HTERT RPE-1 (cell line): ENCODE data around the gene CLDN19.

Source experiments
- in situ Hi-C: fragments of 300-500 bp; cut with MboI; formaldehyde crosslinking; loops from 4 replicates; pipeline ENCODE4 v1.14.3; 2020; ENCODE audit warnings: low sequenced_read_pairs

Gene CLDN19, protein sequence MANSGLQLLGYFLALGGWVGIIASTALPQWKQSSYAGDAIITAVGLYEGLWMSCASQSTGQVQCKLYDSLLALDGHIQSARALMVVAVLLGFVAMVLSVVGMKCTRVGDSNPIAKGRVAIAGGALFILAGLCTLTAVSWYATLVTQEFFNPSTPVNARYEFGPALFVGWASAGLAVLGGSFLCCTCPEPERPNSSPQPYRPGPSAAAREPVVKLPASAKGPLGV

DNA sequence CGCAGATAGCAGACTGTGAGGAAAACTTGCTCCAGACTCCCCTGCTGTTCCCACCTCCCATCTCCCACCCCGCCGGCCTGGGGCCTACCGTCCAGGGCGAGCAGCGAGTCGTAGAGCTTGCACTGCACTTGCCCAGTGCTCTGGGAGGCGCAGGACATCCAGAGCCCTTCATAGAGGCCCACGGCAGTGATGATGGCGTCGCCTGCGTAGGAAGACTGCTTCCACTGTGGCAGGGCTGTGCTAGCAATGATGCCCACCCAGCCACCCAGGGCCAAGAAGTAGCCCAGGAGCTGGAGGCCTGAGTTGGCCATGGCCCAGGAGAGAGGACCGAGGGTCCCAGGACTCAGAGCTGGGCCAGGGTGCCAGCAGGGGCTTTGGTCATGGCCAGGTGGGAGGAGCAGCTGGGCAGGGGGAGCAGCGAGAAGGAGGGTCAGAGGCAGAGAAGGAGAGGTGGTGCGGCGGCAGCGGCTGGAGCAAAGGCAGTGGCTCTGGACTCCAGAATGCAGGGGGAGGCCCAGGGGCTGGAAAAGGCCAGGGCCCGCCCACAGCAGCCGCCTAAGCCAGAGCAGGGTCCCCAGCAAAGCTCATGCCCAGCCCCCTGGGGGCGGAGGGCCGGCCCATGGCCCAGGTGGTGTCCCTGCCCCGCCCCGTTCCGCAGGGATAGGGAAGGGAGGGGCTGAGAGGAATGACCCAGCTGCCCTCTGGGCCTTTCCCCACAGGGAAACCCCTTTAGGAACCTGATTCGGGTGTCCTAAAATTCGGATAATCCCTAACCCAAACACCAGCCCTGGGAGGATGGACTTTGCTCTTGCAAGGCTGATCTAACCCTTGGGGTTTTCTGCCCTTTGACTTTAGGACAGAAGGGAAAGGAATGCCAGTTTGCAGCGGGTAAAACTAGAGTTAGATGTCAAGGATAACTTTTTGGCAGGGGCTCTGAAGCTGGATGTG, at the start of gene CLDN19:
Gene CLDN19, minus strand, starts transcription at position 484 of the 948 bp plus-strand sequence. Its CDS starts 173 bp downstream, at position 311.
- in situ Hi-C loops, result no loop called here

DNA sequence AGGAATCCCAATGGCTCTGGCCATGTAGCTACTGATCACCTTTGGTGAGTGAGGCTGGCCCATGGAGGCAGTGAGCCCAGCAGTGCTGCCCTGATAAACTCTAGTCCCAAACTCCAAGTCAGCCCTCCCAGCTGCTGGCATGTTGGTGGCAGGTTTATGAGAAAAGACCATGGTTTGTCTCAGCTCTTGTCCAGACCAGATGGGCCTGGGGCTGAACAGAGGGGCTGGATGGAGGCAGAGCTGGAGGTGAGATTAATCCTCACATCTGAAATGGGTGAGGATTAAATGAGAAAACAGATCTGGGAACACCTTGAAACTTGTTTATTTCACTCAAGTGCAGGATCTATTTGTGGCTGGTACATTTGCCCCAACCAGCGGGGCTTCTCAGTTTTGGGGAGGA, 48.0 kb upstream of the CLDN19 start:
- in situ Hi-C loops, result no loop called here

DNA sequence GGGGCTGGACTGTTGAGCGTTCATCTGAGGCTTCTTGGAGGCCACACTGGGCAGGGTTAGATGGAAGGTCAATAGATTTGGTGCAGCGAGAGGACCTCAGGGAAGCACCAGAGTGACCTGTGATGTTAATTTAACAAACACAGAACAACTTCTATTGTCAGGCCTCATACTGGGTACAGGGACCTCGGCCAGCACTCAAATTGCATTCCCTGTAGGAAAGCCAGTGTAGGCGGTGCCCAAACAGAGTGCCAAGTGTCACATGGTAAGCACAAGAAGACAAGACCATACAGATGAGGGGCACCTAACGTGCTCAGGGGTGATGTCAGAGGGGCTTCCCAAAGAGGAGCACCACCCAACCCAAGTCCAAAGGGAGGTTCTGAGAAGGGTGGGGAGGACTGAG, 46.1 kb upstream of the CLDN19 start:
- in situ Hi-C loops, result no loop called here

DNA sequence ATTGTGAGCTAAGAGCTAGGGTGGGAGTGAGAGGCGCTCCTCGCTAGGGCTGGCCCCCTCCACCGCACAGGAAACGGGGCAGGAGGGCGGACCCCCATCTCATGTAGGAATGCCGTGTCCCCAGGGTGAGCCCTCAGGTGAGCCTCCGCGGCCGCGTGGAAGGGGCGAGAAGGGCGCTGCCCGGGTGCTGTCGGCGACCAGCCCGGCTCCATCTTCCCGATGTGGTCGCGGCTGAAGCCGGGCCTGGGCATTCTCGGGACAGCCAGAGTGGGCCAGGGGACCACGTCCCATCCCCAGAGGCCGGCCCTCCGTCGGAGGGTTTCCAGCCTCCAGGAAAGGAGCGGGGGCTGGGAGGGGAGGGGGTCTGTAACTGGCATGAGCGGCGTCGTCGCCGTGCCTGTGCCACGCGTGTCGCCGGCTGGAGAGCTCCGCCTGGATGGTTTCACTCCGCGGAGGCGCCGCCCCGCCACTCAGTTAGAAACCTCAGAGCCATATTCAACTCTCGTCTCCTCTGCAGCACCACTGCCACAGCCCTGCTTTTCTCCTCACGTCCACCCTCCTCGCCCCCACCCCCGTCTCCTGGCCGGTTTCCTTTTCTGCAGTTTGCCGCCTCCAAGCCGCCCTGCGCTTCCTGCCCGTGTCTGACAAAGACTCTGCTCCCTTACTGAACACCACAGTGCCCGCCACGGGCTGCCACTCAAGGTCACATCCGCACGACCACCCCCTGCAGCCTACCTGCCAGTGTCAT, 45.1 kb upstream of the CLDN19 start, which contains the start of gene TMEM269:
Gene TMEM269, plus strand, starts transcription at position 46 of the 748 bp plus-strand sequence. CDS start 4,903 bp downstream, outside the sequence.
- in situ Hi-C loops, result no loop called here

DNA sequence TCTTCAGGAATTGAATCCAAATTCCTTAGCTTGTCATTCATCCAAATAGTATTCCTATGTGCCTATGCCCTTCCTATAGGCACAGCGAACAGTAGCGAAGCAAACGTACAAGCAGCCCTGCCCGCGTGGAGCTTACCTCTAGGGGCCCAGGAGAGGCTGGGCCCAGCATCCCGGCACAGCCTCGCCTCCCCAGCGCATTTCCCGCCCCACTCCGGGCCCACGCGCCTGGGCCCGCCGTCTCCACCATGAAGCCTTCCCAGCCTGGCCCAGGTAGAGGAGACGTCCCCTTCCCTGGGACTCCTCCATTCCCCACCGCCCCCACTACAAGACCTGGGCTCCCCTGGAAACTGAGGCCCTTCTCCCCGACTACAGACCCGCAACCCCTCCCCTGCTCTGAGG, 44.5 kb upstream of the CLDN19 start:
- in situ Hi-C loops, result no loop called here

DNA sequence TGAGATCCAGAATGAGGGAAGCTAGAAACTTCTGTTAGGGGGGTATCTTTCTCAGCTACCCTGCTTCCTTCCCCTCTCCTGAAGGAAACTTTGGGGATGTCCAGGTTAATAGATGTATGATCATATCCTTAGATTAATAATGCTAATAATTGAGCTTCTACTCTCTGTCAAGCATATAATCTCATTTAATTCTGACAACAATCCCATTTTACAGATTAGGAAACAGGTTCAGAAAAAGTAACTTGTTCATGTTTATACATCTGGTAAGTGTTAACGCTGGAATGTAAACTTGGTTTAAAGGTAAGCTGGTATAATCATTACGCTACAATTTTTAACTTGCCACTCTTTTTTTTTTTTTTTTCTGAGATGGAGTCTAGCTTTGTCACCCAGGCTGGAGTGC, 43.1 kb upstream of the CLDN19 start:
- in situ Hi-C loops, result no loop called here

DNA sequence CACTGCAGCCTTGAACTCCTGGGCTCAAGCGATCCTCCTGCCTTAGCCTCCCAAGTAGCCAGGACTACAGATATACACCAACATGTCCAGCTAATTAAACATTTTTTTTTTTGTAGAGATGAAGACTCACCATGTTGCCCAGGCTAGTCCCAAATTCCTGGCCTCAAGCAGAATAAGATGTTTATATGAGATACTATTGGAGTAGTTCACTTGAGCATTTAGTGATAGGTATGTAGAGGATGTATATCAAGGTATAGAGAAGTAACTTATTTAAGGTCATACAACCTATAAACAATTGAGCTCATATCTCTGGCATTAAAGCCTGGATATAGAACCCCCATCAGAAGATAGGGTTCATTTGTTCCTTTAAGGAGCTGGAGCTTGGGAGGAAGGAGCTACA, 40.1 kb upstream of the CLDN19 start:
- in situ Hi-C loops, result no loop called here

DNA sequence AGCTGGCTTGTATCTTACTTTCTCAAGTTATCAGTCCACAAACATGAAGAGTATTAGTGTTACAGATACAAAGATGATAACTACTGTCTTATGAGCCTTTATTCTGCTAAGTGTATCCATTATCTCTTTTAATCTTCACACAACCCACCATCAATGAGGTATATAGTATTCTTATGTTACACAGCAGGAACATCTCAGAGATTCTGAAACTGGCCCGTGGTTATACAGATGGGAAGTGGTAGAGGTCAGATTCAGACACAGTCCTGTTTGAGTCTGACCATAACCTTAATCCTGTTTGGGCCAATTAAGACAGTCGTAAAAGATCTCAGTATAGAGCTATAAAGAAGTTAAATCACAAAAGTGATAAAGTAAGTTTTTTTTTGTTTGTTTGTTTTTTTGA, 39.7 kb upstream of the CLDN19 start:
- in situ Hi-C loops, result no loop called here

DNA sequence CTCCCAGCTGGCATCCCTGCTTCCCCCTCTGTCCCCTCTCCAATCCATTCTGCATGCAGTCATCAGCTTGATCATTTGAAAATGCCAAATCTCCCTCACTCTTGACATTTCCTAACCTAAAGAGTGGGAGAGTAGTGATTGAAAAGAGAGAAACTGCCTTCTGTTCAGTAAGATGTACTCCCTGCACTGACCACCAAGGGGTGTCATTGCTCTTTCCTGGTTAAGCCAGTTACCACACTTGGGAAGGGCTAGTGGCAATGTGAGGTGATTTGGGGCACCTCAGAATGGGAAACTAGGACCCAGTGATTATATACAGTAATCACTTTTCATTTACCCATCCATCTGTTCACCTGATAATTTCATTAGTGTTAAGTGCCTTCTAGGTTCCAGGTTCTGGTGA, 37.8 kb upstream of the CLDN19 start:
- in situ Hi-C loops, result no loop called here

DNA sequence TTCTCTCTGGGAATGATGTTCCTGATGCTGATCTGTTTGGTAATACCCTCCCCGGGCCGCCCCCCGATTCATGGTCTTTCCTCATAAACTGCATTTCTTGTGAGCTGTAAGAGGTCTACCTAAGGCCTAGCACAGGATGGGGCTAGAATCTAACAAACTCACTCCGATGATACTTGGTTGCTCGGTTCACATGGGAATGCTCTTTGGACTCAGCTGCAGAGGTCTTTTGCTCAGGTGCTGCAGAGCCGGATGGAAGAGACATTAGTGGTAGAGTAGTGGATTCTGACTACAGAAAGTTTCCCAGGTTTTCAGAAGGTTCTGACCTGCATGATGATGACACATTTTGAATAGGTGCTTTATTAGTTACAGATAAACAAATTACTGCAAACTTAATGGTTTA, 36.5 kb upstream of the CLDN19 start:
- in situ Hi-C loops, result no loop called here

DNA sequence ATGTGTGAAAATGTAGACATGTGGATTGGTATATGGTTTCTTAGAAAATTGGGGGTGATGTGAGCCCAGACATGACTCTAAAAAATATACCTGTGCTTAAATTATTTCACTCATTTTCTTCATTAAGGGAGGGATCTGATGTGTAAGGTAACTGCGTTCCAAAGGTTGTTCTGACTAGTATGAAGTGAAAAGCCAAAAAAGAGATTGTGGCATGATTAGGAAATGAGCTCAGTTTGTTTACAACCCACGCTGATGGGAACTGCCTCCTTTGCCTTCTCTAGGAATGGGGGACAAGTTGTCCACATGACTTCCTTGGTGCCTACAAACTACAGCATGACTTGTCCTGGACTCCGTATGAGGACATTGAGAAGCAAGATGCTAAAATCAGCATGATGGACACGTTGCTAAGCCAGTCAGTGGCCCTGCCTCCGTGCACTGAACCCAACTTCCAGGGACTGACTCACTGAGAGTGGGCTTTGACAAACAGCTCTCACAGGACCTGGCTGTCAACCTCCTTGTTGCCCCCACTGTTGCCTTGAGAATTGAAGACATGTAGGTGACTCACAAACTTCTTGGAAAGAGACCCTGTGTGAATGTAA, 35.0 kb upstream of the CLDN19 start:
- in situ Hi-C loops, result no loop called here

DNA sequence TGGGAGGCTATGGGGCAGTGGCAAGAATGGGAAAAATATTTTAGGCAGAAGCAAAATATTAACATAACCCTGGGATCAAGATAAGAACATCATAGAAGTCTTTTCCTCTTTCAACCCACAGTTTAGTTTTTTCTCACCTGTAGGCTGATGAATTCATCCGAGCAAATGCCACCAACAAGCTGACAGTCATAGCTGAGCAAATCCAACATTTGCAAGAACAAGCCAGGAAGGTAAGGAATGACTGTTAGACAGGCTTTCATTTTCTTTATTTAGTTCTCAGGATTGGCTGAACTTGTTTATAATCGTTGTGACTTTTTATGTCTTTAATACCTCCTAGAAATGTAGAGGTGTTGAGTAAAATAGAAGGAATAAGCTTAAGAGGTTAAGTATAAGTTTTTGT, 33.4 kb upstream of the CLDN19 start:
- in situ Hi-C loops, result no loop called here

DNA sequence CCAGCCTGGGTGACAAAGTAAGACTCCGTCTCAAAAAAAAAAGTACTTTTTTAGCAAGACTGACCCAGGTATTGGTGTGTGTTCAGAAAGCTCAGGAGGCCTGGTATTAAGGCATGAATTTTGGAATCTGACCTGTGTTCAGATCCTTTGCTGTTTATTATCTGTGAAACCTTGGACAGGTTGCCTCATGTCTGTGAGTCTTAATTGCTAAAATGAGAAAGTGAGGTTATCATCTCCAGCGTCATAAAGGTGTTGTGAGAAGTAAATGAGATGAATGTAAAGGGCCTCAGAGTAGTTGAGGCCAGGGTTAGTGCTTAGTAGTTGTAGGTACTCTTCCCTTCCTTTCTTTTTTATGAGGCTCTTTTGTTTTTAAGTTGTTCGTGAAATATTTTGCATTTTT, 29.8 kb upstream of the CLDN19 start:
- in situ Hi-C loops, result no loop called here

DNA sequence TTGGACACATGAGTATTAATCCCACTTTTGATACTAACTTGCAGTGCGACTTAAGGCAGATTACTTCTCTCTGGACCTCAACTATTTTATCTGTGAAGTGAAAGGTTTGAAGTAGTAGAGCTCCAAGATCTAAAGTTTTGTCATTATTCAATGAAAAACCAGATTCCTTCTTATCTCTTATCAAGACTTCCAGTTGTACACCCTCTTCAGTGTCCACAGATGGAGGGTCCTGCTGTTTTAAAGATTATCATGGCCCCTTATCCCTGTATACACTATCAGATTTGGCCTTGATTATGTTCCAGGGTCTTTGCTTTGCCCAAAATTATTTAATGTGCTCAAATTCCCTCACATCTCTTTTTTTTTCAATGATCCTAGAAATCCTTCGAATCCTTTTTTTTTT, 28.1 kb upstream of the CLDN19 start:
- in situ Hi-C loops, result no loop called here

DNA sequence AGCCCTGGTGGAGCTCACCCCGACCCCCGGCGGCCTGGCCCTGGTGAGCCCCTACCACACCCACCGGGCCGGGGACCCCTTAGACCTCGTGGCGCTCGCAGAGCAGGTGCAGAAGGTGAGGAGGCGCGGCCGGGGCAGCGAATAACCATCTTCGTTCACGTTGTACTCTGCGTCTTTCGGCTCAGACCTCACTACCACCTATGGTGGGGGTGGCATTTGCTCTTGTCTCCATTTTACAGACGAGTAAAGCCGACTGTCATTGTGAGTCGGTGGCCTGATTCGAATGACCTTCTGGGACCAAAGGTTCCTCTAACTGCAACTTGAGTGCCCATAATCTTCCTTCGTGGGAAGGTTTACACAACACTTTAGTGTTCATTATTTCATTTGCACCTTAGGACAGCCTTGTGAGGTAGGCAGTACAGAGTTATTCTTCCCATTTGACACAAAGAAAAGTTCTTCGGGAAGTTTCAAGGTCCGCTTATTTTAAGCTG, 27.5 kb upstream of the CLDN19 start:
- in situ Hi-C loops, result no loop called here

DNA sequence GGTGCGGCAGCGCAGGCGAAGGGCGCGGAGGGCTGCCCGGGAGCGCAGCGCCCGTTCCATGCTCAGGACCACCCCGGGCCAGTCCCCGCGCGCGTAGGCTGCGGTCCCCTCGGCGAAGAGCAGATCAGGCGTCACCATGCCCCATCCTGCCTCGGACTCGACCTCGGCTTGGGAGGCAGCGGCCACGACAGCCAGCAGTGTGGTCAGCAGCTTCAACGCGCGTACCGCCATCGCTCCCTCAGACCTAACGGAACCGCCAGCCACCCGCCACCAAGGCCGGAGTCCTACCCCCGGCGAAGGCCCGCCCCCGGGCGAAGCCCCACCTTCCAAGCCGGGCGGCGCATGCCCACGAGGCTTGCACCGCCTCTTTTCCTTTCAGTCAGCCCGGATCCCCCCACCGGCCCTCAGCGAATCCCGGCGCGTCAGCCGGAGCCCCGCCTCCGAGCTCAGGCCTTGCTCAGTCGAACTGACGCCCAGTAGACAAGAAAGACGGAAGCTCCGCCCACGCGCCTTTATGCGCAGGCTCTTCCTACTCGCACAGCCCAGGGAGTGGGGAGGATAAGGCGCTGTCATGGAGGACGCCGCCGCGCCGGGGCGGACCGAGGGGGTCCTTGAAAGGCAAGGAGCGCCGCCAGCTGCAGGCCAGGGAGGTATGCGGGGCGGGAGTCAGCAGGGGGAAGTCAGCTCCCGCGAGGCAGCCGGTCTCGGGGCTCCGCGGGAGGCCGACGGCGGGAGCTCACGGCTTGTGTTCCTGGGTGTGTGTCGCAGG, 26.9 kb upstream of the CLDN19 start, which contains the start of the genes C1orf50 and P3H1:
Gene C1orf50, plus strand, starts transcription at position 509 of the 769 bp plus-strand sequence. Its CDS starts 63 bp downstream, at position 572.
Gene P3H1, minus strand, starts transcription at position 288 of the 769 bp plus-strand sequence. Its CDS starts 57 bp downstream, at position 231.
- in situ Hi-C loops, result no loop called here

DNA sequence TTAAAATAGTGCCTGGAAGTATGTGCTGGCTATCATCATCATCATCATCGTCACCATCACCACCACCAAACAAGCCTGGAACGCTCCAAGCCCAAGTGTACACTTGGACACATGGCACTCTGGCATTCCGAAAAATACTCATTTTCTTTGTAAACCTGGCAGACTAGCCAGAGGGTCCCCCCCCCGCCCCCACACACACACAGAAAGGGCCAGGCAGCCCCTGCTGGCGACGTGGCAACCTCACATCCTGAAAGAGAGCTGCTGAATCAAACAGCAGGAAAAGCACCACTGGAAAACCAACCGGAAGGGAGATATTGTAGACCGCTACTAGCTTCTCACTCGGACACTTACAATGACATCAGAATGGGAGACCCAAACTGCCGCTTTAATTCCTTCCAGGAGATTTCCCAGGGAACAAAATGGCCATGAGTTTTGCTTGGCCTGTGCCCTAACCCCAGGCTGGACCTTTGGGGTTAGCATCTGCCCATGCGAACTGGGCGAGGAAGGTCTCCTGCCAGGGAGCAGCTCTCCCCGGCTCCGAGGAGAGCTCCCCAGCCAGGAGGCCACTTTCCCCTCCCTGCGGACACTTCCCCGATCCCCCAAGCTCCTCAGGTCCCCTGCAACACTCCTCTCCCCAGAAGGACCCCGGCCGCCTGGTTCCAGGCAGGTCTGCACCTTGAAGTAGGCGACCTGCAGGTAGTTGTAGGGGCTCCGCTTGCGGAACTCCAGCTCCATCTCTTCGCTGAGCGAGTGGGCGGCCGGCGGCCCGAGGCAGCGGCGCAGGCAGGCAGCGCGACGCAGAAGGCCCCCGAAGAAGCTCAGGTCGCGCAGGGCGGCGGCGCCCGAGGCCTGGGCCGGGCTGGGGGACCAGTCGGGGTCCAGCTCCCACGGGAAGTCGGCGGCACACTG, 26.1 kb upstream of the CLDN19 start:
- in situ Hi-C loops, result no loop called here

DNA sequence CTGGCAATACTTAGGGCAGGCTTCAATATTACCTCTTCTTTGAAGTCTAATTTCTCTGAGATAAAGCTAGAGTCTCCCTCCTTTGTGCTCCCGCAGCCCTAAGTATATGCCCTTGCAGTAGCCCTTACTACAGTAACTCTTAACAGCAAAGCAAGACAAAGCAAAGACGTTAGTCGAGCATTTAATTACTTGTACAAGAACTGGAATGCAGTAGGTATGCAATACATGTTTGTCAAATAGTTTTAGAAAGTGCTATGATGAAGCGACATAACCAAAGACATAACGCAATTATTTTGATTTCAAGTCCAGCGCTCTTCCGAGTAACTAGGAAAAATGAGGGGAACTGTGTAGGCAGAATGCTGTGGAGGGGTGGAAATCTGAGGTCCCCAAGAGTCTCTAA, 25.2 kb upstream of the CLDN19 start:
- in situ Hi-C loops, result no loop called here

DNA sequence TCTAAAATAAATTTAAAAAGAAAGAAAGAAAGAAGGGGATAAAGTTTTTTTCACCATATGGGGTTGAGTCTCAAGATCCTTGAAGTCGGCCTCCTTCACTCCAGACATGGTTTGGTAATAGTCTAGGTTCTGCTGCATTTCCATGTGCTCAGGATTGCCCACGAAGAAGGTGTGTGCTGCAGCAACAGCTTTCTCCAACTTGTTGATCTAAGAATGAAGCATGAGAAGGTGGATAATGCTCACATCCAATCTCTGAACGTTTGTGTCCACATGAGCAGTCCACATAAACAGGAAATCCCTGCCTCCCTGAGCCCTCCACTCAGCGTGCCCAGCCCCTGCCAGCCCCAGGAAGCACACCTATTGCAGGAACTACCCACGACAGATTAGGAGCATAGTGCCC, 22.2 kb upstream of the CLDN19 start:
- in situ Hi-C loops, result no loop called here
